Measurements from ENCODE around the gene MC2R.
A peak's percentile ranks its signal among the peaks of the same experiment; 100 is the strongest.
"Not testable (repeated sequence)": the region's sequence is repeated elsewhere in the genome, so short reads cannot be mapped to it uniquely, and the experiment has no call there.

MC2R gene

DNA sequence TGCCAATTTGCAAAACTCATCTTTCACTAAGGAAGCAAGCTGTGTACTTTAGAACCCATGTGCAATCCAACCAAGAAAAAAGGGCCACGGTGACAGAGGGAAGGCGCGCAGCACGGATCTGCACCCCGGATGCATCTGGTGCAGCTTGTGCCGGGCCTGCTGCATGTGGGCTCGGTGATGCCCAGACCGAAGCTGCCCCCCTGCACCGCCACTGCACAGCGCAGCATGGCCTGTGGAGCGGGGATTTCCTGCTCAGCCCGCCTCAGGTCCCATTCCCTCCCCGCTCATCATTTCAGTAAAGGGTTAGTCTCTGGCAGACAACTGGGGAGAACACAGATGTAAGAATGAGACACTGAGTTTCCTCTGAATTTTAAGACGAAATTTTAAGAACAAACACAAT, 43.0 kb downstream of the MC2R start:
- H3K36me3 ChIP-seq (ENCODE audit: insufficient read depth, low read length), result no peaks in the 10 kb centered on the region
- H3K9me3 ChIP-seq (ENCODE audit: low read depth, low read length), result no peaks in the 10 kb centered on the region
- no peak for DNase-seq (ENCODE audit: low read depth, low spot score)
- H3K4me3 ChIP-seq, result no peak overlapping the region
- TF ChIP-seq FOXP2 (optimal IDR thresholded peaks at IDR 0.05; ENCODE audit: control extremely low read depth, extremely low read length, insufficient read depth) (no peak), EZH2 (IDR thresholded peaks at IDR 0.05) (no peak), POLR2AphosphoS5 (IDR thresholded peaks at IDR 0.05; ENCODE audit: borderline replicate concordance, low read depth, low read length) (no peak)
- H3K27ac ChIP-seq, result no peak overlapping the region
- H3K9ac ChIP-seq (ENCODE audit: insufficient read length), result no peak overlapping the region

DNA sequence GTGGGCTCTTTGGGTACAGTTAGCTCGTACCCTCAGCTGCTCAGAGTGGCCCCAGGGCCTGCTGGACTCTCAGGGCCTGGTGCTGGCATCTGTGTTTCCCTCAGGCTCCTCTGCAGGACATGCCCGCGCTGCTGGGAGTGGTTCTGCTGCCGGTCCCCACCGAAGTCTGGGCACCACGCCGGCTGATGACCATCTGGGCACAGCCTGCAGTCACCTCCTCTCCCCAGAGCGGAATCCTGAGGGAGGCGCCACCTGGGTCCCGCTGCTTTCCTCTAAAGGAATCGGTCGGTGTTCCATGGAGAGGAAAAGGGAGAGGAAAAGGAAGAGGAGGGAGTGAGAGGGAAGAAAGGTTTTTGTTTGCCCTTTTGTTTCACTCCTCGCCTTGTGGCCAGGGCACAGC, 43.6 kb downstream of the MC2R start:
- Histone ChIP-seq H3K27ac (no peak overlapping the region), H3K4me3 (no peak overlapping the region), H3K9ac (ENCODE audit: insufficient read length) (no peak overlapping the region), H3K36me3 (ENCODE audit: insufficient read depth, low read length) (no peaks in the 10 kb centered on the region), H3K9me3 (ENCODE audit: low read depth, low read length) (no peaks in the 10 kb centered on the region)
- no peak for TF ChIP-seq FOXP2 (optimal IDR thresholded peaks at IDR 0.05; ENCODE audit: control extremely low read depth, extremely low read length, insufficient read depth)
- no peak for TF ChIP-seq POLR2AphosphoS5 (IDR thresholded peaks at IDR 0.05; ENCODE audit: borderline replicate concordance, low read depth, low read length)
- TF ChIP-seq EZH2 (IDR thresholded peaks at IDR 0.05), result no peak
- no peak for DNase-seq (ENCODE audit: low read depth, low spot score)

DNA sequence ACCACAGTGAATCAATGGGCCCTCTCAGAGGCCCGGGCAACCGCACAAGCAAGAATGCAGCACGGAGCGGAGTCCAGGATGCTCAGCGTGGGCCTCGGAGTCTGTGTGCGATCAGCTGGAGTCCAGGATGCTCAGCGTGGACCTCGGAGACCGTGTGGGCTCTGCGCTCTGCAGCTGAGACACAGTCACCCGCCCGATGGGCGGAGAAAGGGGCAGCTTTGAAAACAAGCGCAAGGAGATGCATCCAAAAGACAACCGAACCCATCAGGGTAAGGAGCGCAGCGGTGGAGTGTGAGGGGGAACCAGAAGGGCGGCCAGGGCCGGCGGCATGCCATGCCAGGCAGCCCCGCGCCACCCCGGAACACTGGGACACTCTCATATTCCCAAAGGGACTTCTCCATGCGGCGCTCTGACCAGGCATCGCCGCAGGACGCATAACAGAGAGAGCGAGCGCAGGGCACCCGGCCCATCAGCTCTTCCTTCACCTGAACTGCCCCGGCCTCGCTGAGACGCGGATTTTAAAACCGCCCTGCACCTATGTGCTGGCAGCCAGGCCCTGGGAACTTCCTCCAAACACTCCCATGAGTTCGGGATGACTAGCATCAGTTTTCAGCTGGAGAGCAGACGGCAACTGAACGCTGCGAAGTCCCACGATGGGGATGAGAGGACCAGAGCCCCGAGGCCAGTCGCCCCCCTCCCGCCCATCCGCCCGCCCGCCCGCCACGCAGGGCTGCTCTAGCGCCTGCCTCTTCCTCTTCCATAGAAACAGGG, 46.6 kb downstream of the MC2R start:
- no peak overlapping the region for H3K4me3 ChIP-seq
- H3K27ac ChIP-seq, result no peak overlapping the region
- H3K9me3 ChIP-seq (ENCODE audit: low read depth, low read length), result no peaks in the 10 kb centered on the region
- no peak overlapping the region for H3K9ac ChIP-seq (ENCODE audit: insufficient read length)
- no peaks in the 10 kb centered on the region for H3K36me3 ChIP-seq (ENCODE audit: insufficient read depth, low read length)
- no peak for DNase-seq (ENCODE audit: low read depth, low spot score)
- TF ChIP-seq FOXP2 (optimal IDR thresholded peaks at IDR 0.05; ENCODE audit: control extremely low read depth, extremely low read length, insufficient read depth), result no peak
- TF ChIP-seq EZH2 (IDR thresholded peaks at IDR 0.05), result peak; percentile 89

GRCh38 chr18:13862898-13863297, 52.4 kb downstream of the MC2R start:
- not testable (repeated sequence) for H3K9ac ChIP-seq (ENCODE audit: insufficient read length); H3K9me3 ChIP-seq (ENCODE audit: low read depth, low read length); DNase-seq (ENCODE audit: low read depth, low spot score); H3K27ac ChIP-seq; H3K4me3 ChIP-seq; H3K36me3 ChIP-seq (ENCODE audit: insufficient read depth, low read length)

DNA sequence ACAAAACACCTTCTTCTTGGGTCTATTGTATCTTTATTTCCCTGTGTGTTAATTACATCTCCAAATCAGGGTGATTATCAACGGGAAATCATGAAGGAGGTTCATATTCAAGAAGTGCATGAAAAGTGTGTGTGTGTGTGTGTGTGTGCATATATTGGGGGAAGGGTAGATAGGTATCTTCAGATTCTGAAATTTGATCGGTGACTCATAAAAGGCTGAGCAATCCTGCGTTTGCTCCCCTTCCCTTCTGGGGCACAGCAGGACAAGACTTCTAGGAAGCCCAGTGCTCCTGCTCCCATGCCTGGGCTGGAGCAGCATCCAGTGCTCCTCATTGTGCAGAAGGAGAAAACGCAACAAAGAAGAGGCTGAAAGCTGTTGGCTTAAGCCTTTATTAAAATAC, 65.5 kb downstream of the MC2R start:
- Histone ChIP-seq H3K36me3 (ENCODE audit: insufficient read depth, low read length) (no peaks in the 10 kb centered on the region), H3K4me3 (no peak overlapping the region), H3K9me3 (ENCODE audit: low read depth, low read length) (no peaks in the 10 kb centered on the region), H3K9ac (ENCODE audit: insufficient read length) (no peak overlapping the region), H3K27ac (no peak overlapping the region)
- no peak for DNase-seq (ENCODE audit: low read depth, low spot score)
- TF ChIP-seq POLR2AphosphoS5 (IDR thresholded peaks at IDR 0.05; ENCODE audit: borderline replicate concordance, low read depth, low read length), result no peak
- no peak for TF ChIP-seq FOXP2 (optimal IDR thresholded peaks at IDR 0.05; ENCODE audit: control extremely low read depth, extremely low read length, insufficient read depth)
- no peak for TF ChIP-seq EZH2 (IDR thresholded peaks at IDR 0.05)

GRCh38 chr18:13836559-13836958, 78.8 kb downstream of the MC2R start:
- no peak for DNase-seq (ENCODE audit: low read depth, low spot score)
- no peak for TF ChIP-seq POLR2AphosphoS5 (IDR thresholded peaks at IDR 0.05; ENCODE audit: borderline replicate concordance, low read depth, low read length)
- H3K36me3 ChIP-seq (ENCODE audit: insufficient read depth, low read length), result no peaks in the 10 kb centered on the region

GRCh38 chr18:13835202-13835601, 80.1 kb downstream of the MC2R start:
- no peak overlapping the region for H3K9ac ChIP-seq (ENCODE audit: insufficient read length)
- H3K36me3 ChIP-seq (ENCODE audit: insufficient read depth, low read length), result no peaks in the 10 kb centered on the region
- no peak overlapping the region for H3K27ac ChIP-seq
- no peak overlapping the region for H3K4me3 ChIP-seq
- H3K9me3 ChIP-seq (ENCODE audit: low read depth, low read length), result no peaks in the 10 kb centered on the region
- DNase-seq (ENCODE audit: low read depth, low spot score), result no peak
- no peak for TF ChIP-seq FOXP2 (optimal IDR thresholded peaks at IDR 0.05; ENCODE audit: control extremely low read depth, extremely low read length, insufficient read depth)
- TF ChIP-seq POLR2AphosphoS5 (IDR thresholded peaks at IDR 0.05; ENCODE audit: borderline replicate concordance, low read depth, low read length), result no peak
- TF ChIP-seq EZH2 (IDR thresholded peaks at IDR 0.05), result no peak

More at GRCh38 chr18:13836559-13836958, 78.8 kb downstream of the MC2R start:
- H3K27ac ChIP-seq, result no peak overlapping the region
- no peak overlapping the region for H3K9ac ChIP-seq (ENCODE audit: insufficient read length)
- no peaks in the 10 kb centered on the region for H3K9me3 ChIP-seq (ENCODE audit: low read depth, low read length)
- H3K4me3 ChIP-seq, result no peak overlapping the region

- Histone ChIP-seq H3K4me3 (no peak overlapping the region), H3K27ac (no peak overlapping the region), H3K9ac (ENCODE audit: insufficient read length) (no peak overlapping the region), H3K9me3 (ENCODE audit: low read depth, low read length) (no peaks in the 10 kb centered on the region), H3K36me3 (ENCODE audit: insufficient read depth, low read length) (no peaks in the 10 kb centered on the region)
- DNase-seq (ENCODE audit: low read depth, low spot score), result no peak
- TF ChIP-seq EZH2 (IDR thresholded peaks at IDR 0.05) (no peak), FOXP2 (optimal IDR thresholded peaks at IDR 0.05; ENCODE audit: control extremely low read depth, extremely low read length, insufficient read depth) (no peak), POLR2AphosphoS5 (IDR thresholded peaks at IDR 0.05; ENCODE audit: borderline replicate concordance, low read depth, low read length) (no peak)
Observed at GRCh38 chr18:13834496-13835015, 80.8 kb downstream of the MC2R start.

Data from SK-N-MC (cell line).